H7 (cell line): Measurements from ENCODE around the gene SLX4. TPM values are rescaled to one million over a fixed set of nuclear protein-coding genes. Genes with fewer than 3 reads are reported as not detected.
"Not testable (repeated sequence)": the region's sequence is repeated elsewhere in the genome, so short reads cannot be mapped to it uniquely, and the experiment has no call there.

Experiments
- DNase-seq: peaks from one replicate; pipeline ENCODE4 v3.0.0; 2012
- H3K27me3 ChIP-seq: 2 replicates; pipeline ENCODE4 v1.6.0; 2011; ENCODE audit warnings: mild to moderate bottlenecking, low read length; ENCODE audit not compliant: control insufficient read depth, insufficient read depth
- H3K36me3 ChIP-seq: replicated peaks from 2 replicates; pipeline ENCODE4 v1.5.1; 2011; ENCODE audit warnings: low read length; ENCODE audit not compliant: control insufficient read depth, insufficient read depth
- H3K4me3 ChIP-seq: 2 replicates; pipeline ENCODE4 v1.5.1; 2011; ENCODE audit warnings: low read depth, mild to moderate bottlenecking, control low read depth, low read length, moderate library complexity; ENCODE audit not compliant: insufficient read depth
- total RNA-seq: library from RNA; depleted of rRNA; stranded (reverse); fragments of >200 nt; shearing (Covaris generic); gene quantifications from 2 replicates; pipeline ENCODE4 v1.2.3, GENCODE V29; 2014; rRNA removed

SLX4 gene
- 8.4 and 11.3 TPM in 2 replicates for total RNA-seq

DNA sequence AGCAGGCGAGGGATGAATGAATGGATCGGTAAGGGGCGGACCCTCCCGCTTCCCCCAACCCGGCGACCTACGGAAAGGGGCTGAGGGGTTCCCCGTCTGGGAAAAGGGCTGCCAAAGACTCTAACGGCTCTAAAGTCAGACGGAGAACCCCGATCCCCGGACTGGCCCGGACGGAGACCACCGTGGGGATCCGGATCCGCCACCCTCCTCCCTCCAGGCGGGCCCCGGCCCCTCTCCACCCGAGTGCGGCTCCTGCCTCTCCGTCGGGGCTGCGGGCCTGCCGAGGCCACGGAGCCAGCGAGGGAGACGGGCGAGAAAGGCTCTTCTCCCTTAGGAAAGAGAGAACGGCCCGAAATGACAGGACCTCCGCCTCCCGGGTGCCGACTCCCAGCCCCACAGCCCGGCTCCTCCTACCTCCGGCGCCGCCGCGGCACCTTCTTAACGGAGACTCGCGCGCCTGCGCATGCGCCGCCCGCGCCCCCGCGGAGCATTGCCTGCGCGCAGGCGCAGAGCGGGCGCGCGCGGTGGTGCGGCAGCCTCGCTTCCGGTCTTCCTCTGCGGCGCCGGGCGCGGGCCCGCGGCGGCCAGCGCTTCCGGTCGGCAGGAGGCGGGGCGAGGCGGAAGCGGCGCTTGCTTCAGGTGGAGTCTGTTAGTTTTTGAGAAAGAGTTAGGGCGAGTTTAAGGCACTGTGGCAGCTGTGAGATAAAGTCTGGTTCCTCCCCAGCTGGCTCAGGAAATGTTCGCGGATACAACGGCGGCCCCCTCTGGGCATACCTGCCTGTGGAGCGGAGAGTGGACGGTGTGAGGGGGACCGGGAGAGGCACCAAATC lies at the start of gene SLX4:
TSS of gene SLX4 (minus strand) at position 461 of the 830 bp plus-strand sequence. CDS start 2,642 bp downstream, outside the sequence.
- H3K27me3 ChIP-seq: no peaks in the 10 kb centered on the region
- no peaks in the 10 kb centered on the region; the same call in 1 of the 2 replicates for H3K36me3 ChIP-seq
- H3K4me3 ChIP-seq: peak within 1 kb of the TSS; percentile 86
- peak; percentile 100 for DNase-seq

DNA sequence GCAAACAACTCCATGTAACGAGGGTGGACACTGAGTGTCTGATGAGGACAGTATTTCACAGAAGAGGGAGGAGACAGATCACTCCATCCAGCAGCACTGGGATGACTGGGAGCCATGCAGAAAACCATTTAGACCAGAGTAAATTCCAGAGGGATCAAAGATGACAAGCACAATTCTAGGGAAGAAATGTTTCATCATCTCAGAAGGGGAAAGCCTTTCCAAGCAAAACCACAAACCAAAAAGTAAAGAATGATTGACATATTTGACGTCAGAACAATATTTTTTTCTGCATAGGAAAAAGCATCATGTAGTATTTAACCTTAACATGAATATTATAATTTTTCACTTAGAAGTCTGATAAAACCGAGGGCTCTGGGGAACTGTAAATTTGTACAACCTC lies 47.8 kb upstream of the SLX4 start:
- Histone ChIP-seq H3K36me3 (peaks cover 38% of the 10 kb centered on the region), H3K27me3 (no peaks in the 10 kb centered on the region), H3K4me3 (no peak overlapping the region)
- no peak for DNase-seq

DNA sequence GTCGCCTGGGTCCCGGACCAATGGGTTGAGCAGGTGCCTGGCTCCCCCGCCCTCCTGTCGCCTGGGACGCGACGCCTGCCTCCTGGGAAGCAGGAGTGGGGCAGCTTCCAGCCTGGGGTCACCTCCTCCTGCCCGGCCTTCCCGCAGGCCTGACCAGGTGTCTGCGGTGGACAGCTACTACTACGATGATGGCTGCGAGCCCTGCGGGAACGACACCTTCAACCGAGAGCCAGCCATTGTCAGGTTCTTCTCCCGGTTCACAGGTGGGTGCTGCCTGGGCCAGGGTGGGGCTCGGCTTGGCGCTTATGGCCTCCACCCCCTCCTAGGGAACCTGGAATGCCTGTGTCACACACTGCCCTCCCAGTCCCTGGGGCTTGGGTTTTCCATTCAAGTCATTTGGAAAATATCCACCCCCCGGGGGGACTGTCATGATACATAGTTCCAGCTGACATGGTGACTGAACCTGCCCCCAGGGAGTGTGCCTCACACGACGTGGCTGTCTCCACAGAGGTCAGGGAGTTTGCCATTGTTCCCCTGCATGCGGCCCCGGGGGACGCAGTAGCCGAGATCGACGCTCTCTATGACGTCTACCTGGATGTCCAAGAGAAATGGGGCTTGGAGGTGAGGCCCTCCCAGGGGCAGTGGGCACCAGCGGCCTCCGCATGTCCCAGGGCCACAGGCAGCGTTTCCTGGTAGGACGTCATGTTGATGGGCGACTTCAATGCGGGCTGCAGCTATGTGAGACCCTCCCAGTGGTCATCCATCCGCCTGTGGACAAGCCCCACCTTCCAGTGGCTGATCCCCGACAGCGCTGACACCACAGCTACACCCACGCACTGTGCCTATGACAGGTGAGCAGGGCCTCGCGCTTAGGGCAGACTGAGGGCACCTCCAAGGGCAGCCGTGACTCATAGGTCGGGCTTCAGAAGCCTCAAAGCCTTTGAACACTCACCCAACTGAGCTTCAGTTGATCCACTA lies 45.4 kb upstream of the SLX4 start:
- Histone ChIP-seq H3K4me3 (no peak overlapping the region), H3K27me3 (no peaks in the 10 kb centered on the region), H3K36me3 (peaks cover 23% of the 10 kb centered on the region)
- peak; percentile 49 for DNase-seq

GRCh38 chr16:3656160-3656490 lies 44.7 kb upstream of the SLX4 start:
- not testable (repeated sequence) for H3K4me3 ChIP-seq, DNase-seq, H3K27me3 ChIP-seq
- H3K36me3 ChIP-seq: peaks cover 18% of the 10 kb centered on the region

DNA sequence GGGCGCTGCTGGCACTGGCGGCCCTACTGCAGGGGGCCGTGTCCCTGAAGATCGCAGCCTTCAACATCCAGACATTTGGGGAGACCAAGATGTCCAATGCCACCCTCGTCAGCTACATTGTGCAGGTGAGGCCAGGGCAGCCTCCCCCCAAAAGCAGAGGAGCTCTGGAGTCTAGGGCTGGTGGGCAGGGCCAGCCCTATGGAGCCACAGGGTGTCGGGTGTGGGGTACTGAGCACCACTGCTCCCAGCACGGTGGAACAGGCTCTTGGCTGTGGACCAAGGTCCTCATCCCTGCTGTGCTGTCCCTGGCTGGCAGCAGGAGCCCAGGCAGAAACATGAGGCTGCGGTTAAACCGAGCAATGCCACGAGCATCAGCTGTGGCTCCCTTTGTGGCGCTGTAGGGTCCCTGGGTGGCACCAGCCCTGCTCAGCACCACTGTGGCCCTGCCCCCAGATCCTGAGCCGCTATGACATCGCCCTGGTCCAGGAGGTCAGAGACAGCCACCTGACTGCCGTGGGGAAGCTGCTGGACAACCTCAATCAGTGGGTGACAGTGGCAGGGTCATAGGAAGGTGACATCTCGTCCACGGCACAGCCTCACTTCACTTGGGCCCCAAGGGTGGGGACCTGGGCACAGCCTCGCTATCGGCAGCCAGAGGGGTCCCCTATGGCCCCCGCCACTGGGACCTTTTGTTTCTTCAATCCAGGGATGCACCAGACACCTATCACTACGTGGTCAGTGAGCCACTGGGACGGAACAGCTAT lies 44.2 kb upstream of the SLX4 start:
- Histone ChIP-seq H3K27me3 (no peaks in the 10 kb centered on the region), H3K36me3 (peaks cover 18% of the 10 kb centered on the region), H3K4me3 (no peak overlapping the region)
- peak; percentile 36 for DNase-seq

DNA sequence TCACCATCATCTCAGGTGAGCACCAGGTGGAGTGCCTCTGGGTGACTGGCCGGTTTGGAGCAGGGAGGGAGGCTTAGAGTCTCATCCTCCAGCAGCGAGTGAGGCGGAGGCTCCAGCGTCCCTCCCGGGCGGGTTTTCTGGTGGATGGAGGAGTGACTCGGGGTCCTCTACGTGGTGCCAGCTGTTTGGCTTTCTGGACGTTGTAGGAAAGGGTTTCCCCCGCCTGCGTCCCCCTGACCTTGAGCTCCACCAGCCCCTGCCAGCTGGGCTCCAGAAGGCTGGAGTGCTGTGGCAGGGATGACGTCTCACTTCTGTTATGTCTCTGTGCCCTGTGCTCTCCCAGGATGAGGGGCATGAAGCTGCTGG lies 43.6 kb upstream of the SLX4 start:
- Histone ChIP-seq H3K36me3 (peaks cover 14% of the 10 kb centered on the region), H3K4me3 (no peak overlapping the region), H3K27me3 (no peaks in the 10 kb centered on the region)
- DNase-seq: peak; percentile 46

DNA sequence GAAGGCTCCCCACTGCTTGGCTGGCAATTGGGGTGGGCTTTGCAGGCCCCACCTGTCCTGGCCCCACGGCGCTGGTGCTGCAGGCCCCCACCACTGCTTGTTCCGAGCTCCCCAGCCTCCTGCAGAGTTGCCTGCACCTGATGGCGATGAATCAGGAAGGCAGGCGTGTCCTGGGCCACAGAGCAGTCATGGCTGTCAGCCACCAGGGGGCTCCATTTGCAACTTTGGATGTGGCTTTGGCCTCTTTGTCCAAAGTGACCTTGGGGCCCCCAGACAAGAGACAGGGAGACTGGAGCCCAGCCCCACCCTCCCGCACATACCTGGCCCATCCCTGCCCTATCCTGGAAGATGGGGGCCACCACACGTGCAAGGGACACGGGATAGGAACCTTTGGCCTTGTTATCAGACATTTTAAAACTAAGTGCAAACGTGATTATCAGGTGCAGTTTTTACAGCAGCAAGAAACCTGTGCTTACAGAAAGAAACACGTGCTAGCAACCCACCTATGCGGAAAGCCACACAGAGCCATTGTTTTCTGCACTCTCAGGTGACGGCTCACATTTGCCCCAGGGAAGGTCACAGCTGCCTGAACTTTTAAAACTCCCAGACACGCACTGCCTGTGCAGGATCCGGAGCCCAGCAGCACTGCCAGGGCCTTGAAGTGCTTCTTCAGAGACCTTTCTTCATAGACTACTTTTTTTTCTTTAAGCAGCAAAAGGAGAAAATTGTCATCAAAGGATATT lies 43.0 kb upstream of the SLX4 start, which contains the start of gene DNASE1:
TSS of gene DNASE1 (plus strand) at position 443 of the 743 bp plus-strand sequence. CDS start 683 bp downstream, outside the sequence.
- H3K4me3 ChIP-seq: no peak within 1 kb of the TSS

GRCh38 chr16:3652373-3653195 lies 41.2 kb upstream of the SLX4 start:
- Histone ChIP-seq H3K36me3 (peaks cover 5% of the 10 kb centered on the region), H3K4me3 (no peak overlapping the region), H3K27me3 (no peaks in the 10 kb centered on the region)
- peak; percentile 61 for DNase-seq

More for the DNA sequence above, 43.0 kb upstream of the SLX4 start, which contains the start of gene DNASE1:
- DNase-seq: peak; percentile 92
- Histone ChIP-seq H3K27me3 (no peaks in the 10 kb centered on the region), H3K36me3 (peaks cover 13% of the 10 kb centered on the region)

DNA sequence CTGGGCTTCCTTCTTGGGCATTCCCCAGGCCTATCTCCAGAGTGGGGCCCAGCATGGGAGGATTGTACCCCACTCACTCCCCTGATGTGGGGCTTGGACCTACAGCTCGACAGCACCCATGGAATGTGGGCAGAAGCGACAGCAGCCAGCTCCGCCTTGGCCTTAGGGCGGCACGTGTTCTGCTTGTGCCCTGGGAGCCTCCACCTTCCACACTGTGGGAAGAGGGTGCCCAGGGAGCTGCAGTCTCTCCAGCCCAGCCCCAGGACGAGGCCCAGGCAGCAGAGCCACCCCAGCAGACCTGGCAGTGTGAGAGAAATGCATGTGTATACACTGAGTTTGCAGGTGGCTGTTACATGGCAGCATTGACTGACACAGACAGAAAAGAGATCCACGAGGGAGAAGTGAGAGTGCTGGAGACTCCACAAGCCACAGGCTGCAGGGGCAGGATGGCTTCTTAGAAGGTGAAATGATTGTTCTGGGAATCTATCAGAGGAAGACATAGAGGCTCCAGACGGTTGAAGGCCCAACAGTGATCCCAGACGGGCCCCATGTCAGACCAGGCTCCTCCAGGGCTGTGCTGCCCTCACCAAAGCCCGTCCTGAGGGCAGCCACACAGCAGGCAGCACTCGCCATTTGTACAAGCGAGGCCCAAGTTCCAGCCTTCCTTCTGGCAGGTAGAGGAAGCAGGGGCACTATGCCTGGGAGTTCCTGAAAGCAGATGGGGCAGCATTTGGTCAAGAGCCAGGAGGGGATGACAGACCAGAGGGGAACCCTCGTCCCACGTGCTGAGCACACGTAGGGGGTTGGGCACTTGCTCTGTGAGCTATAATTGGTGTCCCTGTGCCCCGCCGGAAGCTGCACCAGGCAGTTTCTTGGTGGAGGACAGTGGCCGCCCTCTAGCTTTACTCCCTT lies 40.3 kb upstream of the SLX4 start:
- peaks cover 2% of the 10 kb centered on the region for H3K36me3 ChIP-seq
- peak; percentile 48 for DNase-seq
- H3K4me3 ChIP-seq: no peak overlapping the region
- H3K27me3 ChIP-seq: no peaks in the 10 kb centered on the region

- Histone ChIP-seq H3K4me3 (no peak overlapping the region), H3K27me3 (no peaks in the 10 kb centered on the region), H3K36me3 (peaks cover 2% of the 10 kb centered on the region)
- DNase-seq: peak; percentile 11
Measured at GRCh38 chr16:3650631-3651265, 39.3 kb upstream of the SLX4 start.

- no peaks in the 10 kb centered on the region; the same call in 1 of the 2 replicates for H3K36me3 ChIP-seq
- H3K4me3 ChIP-seq: no peak overlapping the region
- H3K27me3 ChIP-seq: no peaks in the 10 kb centered on the region
- peak; percentile 42 for DNase-seq
Measured at GRCh38 chr16:3646348-3646920, 35.0 kb upstream of the SLX4 start.
